ENCODE measurements around the gene IGF2BP3.

DNA sequence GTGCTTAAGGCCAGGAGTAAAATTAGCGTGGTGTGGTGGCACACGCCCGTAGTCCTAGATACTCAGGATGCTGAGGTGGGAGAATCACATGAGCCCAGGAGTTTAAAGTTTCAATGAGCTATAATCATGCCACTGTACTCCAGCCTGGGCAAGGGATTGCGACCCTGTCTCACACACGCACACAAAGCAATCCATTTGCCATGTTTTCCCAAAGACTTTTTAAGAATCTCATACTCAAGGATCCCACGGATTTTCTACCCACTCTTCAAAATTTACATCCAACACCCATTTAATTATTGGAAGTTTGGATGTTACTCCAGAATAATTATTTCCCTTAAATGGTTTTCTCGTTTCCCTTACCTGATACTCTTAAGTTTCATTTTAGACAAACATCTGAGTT is 47.9 kb downstream of the IGF2BP3 start:
- TF ChIP-seq POLR2AphosphoS5 (IDR thresholded peaks at IDR 0.05) = no peak
- TF ChIP-seq, protein P1, sequence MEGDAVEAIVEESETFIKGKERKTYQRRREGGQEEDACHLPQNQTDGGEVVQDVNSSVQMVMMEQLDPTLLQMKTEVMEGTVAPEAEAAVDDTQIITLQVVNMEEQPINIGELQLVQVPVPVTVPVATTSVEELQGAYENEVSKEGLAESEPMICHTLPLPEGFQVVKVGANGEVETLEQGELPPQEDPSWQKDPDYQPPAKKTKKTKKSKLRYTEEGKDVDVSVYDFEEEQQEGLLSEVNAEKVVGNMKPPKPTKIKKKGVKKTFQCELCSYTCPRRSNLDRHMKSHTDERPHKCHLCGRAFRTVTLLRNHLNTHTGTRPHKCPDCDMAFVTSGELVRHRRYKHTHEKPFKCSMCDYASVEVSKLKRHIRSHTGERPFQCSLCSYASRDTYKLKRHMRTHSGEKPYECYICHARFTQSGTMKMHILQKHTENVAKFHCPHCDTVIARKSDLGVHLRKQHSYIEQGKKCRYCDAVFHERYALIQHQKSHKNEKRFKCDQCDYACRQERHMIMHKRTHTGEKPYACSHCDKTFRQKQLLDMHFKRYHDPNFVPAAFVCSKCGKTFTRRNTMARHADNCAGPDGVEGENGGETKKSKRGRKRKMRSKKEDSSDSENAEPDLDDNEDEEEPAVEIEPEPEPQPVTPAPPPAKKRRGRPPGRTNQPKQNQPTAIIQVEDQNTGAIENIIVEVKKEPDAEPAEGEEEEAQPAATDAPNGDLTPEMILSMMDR (IDR thresholded peaks at IDR 0.05 in 8 of 11, conservative IDR thresholded peaks at IDR 0.05 in 3 of 11) = no peak

Data from spleen (tissue), 7 donors.